Endothelial cell of umbilical vein (primary cell): ENCODE measurements around the gene OPCML. TPM values are rescaled to one million over a fixed set of nuclear protein-coding genes. Genes with fewer than 3 reads are reported as not detected.

Source experiments
- BruUV-seq: library from RNA; stranded (reverse); fragments of 400-500 nt; replicated peaks from 2 replicates; lab custom pipeline; 2021; lab: Mats Ljungman, UMichigan
- CTCF ChIA-PET: fragments of 300-600, 350-600 bp; sonication (Branson Sonifier 250); formaldehyde crosslinking; loops from one replicate; lab custom pipeline; 2021; ENCODE audit warnings: antibody characterized with exemption, inconsistent platforms; lab: Charles Lee
- POLR2A ChIA-PET: fragments of 300-600, 350-600 bp; sonication (Branson Sonifier 250); formaldehyde crosslinking; loops from one replicate; lab custom pipeline; 2021; ENCODE audit warnings: antibody characterized with exemption, inconsistent platforms; lab: Charles Lee
- DNase-seq: peaks from one replicate; pipeline ENCODE4 v3.0.0-alpha.2; 2011; ENCODE audit warnings: low read depth, low spot score
- FAIRE-seq: peaks from 2 replicates; lab custom pipeline; 2011; peaks lifted over from hg19 to GRCh38; lab: Jason Lieb, UNC
- H2AFZ ChIP-seq: 2 replicates; pipeline ENCODE4 v1.6.0; 2012; ENCODE audit warnings: low read depth, low read length, control low read depth, inconsistent platforms
- H3K27ac ChIP-seq: 2 replicates; pipeline ENCODE4 v1.5.1; 2011; ENCODE audit warnings: low read depth, mild to moderate bottlenecking, control low read depth, low read length, moderate library complexity; ENCODE audit not compliant: insufficient read depth
- H3K27me3 ChIP-seq, 2 experiments: 2 replicates each; pipeline versions ENCODE4 v1.6.0 to v1.6.1; 2011; ENCODE audit warnings: low read length in 2 of 2, mixed read lengths in 1 of 2; ENCODE audit not compliant: control insufficient read depth in 2 of 2, insufficient read depth in 2 of 2
- H3K36me3 ChIP-seq, 2 experiments: 2 replicates in 1 of 2; 3 replicates in 1 of 2; pipeline ENCODE4 v1.5.1; 2011; ENCODE audit warnings: low read length in 2 of 2, mild to moderate bottlenecking in 1 of 2, moderate library complexity in 1 of 2; ENCODE audit not compliant: control insufficient read depth in 2 of 2, insufficient read depth in 2 of 2; ENCODE audit errors: extremely low read depth in 1 of 2
- H3K4me1 ChIP-seq: 3 replicates; pipeline ENCODE4 v1.5.1; 2011; ENCODE audit warnings: mild to moderate bottlenecking, low read length; ENCODE audit not compliant: control insufficient read depth, insufficient read depth; ENCODE audit errors: extremely low read depth
- H3K4me2 ChIP-seq: 2 replicates; pipeline ENCODE4 v1.6.1; 2011; ENCODE audit warnings: low read length, control low read depth, mixed read lengths; ENCODE audit not compliant: insufficient read depth
- H3K4me3 ChIP-seq, 3 experiments: fragments of 200-600 bp in 1 of 3; sonication (generic), shearing (Covaris generic) in 1 of 3; replicated peaks in 1 of 3; 2 replicates each; pipeline ENCODE4 v1.5.1; 2011 to 2016; ENCODE audit warnings: control low read depth in 3 of 3, low read length in 3 of 3, mild to moderate bottlenecking in 2 of 3, inconsistent platforms in 1 of 3, low read depth in 1 of 3, moderate library complexity in 1 of 3; ENCODE audit not compliant: insufficient read depth in 1 of 3
- H3K79me2 ChIP-seq: 2 replicates; pipeline ENCODE4 v1.6.0; 2012; ENCODE audit warnings: low read length, inconsistent platforms; ENCODE audit not compliant: control insufficient read depth, insufficient read depth
- H3K9ac ChIP-seq: replicated peaks from 2 replicates; pipeline ENCODE3; 2011; ENCODE audit warnings: low read length, control low read depth; ENCODE audit not compliant: insufficient read depth; ENCODE audit errors: extremely low read depth
- H3K9me1 ChIP-seq: replicated peaks from 3 replicates; pipeline ENCODE4 v1.6.0; 2011; ENCODE audit warnings: mild to moderate bottlenecking, low read length; ENCODE audit not compliant: control insufficient read depth, insufficient read depth; ENCODE audit errors: extremely low read depth
- H3K9me3 ChIP-seq: replicated peaks from 2 replicates; pipeline ENCODE4 v1.5.1; 2012; ENCODE audit warnings: low read length, inconsistent platforms; ENCODE audit not compliant: control insufficient read depth, insufficient read depth
- H4K20me1 ChIP-seq: replicated peaks from 2 replicates; pipeline ENCODE3; 2011; ENCODE audit warnings: mild to moderate bottlenecking, low read length; ENCODE audit not compliant: control insufficient read depth, insufficient read depth; ENCODE audit errors: extremely low read depth
- EZH2 ChIP-seq: IDR thresholded peaks from 2 replicates; pipeline ENCODE4 v1.6.1; 2012; ENCODE audit warnings: borderline replicate concordance, low read depth, mild to moderate bottlenecking, moderate library complexity, low read length, inconsistent platforms; ENCODE audit not compliant: severe bottlenecking
- FOS ChIP-seq: IDR thresholded peaks from 2 replicates; pipeline ENCODE4 v1.6.1; 2011; ENCODE audit warnings: mild to moderate bottlenecking, low read length, moderate library complexity, borderline replicate concordance; ENCODE audit not compliant: insufficient read depth
- GATA2 ChIP-seq: IDR thresholded peaks from 2 replicates; pipeline ENCODE4 v1.7.0; 2011; ENCODE audit warnings: low read depth, mild to moderate bottlenecking, moderate library complexity, mixed read lengths, low read length; ENCODE audit not compliant: insufficient read length, insufficient read depth
- JUN ChIP-seq: IDR thresholded peaks from 2 replicates; pipeline ENCODE4 v1.6.1; 2011; ENCODE audit warnings: borderline replicate concordance, low read depth; ENCODE audit not compliant: insufficient read length, insufficient read depth
- MYC ChIP-seq: IDR thresholded peaks from one replicate; pipeline ENCODE4 v1.6.1; 2011; ENCODE audit warnings: mild to moderate bottlenecking, low read depth, low read length
- POLR2A ChIP-seq: IDR thresholded peaks from 2 replicates; pipeline ENCODE4 v1.6.1; 2012; ENCODE audit warnings: low read depth, mild to moderate bottlenecking, control low read depth, low read length
- POLR2AphosphoS5 ChIP-seq: IDR thresholded peaks from 2 replicates; pipeline ENCODE4 v1.6.1; 2012; ENCODE audit warnings: low read depth, mild to moderate bottlenecking, control low read depth, low read length, moderate library complexity; ENCODE audit not compliant: insufficient read depth
- dilution Hi-C: fragments of 300-500 bp; cut with MboI; formaldehyde crosslinking; loops from one replicate; pipeline ENCODE4 v1.15.0; 2019; ENCODE audit warnings: low sequenced_read_pairs; ENCODE audit not compliant: extremely low pct_ligation_motif_present
- intact Hi-C: fragments of 100-400 bp; cut with micrococcal nuclease; formaldehyde crosslinking; loops from one replicate; pipeline ENCODE4 v1.10.0; 2022
- polyA plus RNA-seq, 4 experiments: library from polyadenylated mRNA; depleted of rRNA in 3 of 4; stranded (reverse) in 3 of 4; unstranded in 1 of 4; fragments of >200 nt; gene quantifications; 2 replicates each; pipeline versions ENCODE4 v1.2.1 to v1.2.3, GENCODE V29; 2011 to 2012; ENCODE audit warnings: missing spikeins in 1 of 4
- total RNA-seq: library from RNA; stranded (reverse); gene quantifications from 2 replicates; pipeline ENCODE4 v1.2.3, GENCODE V29; 2021
- TF ChIP-seq, protein P1 (sequence below), 2 donors: IDR thresholded peaks; 1 replicate in 1 of 2; 2 replicates in 1 of 2; pipeline ENCODE4 v1.5.1; 2011; ENCODE audit warnings: low read length in 2 of 2, mild to moderate bottlenecking in 2 of 2, moderate library complexity in 2 of 2, control low read depth in 1 of 2, inconsistent platforms in 1 of 2, low read depth in 1 of 2; ENCODE audit not compliant: insufficient read depth in 1 of 2; ENCODE audit errors: extremely low read depth in 1 of 2
- TF ChIP-seq, protein P2 (sequence below): IDR thresholded peaks from 2 replicates; pipeline ENCODE4 v1.6.1; 2011; ENCODE audit not compliant: insufficient read depth, insufficient read length

The OPCML gene
- total and polyA plus RNA-seq, 2 donors (not counting 3 experiments of a cell fraction or from before 2014, with no cell fraction given), result not detected

DNA sequence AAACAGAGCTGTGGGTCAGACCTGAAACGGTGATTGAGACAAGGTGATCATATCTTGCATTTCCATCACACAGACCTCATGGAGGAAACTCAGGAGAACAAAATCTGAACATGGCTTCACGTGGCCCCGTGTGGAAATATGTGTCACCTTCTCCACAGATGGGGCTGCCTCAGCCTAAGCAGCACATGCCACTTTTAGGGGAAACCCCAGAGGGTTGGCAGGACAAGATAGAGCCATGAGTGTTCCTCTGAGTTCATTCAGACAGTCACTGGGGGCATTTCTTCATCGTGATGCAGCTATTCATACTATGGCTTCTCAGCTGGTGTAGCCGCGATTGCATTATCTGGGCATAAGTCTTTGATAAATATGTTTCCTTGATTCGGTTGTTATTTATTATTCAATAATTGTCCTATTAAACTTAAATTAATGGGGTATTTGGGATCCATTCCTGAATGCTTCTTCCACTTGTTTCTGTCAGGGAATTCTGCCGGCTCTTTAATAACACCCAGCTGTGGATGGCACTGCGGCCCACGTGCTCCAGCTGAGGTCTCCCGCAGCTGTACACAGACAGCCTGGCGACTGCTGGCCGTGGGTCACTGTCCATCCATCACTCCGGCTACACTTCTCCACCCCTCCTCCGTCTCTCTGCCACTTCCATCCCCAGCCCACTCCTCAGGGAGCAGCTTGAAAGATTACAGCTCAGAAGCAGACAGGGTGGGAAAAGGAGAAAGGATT, 485.1 kb downstream of the OPCML start:
- no TSS peak for BruUV-seq
- CTCF ChIA-PET, result no interaction called here
- intact Hi-C loops, result no loop called here

More for the DNA sequence above, 485.1 kb downstream of the OPCML start:
- Histone ChIP-seq H4K20me1 (no peaks in the 10 kb centered on the region), H3K9me1 (no peaks in the 10 kb centered on the region), H3K36me3 (no peaks in the 10 kb centered on the region), H3K9me3 (no peaks in the 10 kb centered on the region), H3K27me3 (no peaks in the 10 kb centered on the region), H3K4me2 (no peak overlapping the region), H3K4me1 (no peaks in the 10 kb centered on the region), H3K27ac (no peak overlapping the region), H3K9ac (no peak overlapping the region), H3K4me3 (no peak overlapping the region), H2AFZ (no peak overlapping the region), H3K79me2 (no peaks in the 10 kb centered on the region)
- no peak for TF ChIP-seq GATA2
- no peak for TF ChIP-seq EZH2
- TF ChIP-seq POLR2A, result no peak
- TF ChIP-seq FOS, result no peak
- TF ChIP-seq JUN, result no peak
- TF ChIP-seq, protein P1, sequence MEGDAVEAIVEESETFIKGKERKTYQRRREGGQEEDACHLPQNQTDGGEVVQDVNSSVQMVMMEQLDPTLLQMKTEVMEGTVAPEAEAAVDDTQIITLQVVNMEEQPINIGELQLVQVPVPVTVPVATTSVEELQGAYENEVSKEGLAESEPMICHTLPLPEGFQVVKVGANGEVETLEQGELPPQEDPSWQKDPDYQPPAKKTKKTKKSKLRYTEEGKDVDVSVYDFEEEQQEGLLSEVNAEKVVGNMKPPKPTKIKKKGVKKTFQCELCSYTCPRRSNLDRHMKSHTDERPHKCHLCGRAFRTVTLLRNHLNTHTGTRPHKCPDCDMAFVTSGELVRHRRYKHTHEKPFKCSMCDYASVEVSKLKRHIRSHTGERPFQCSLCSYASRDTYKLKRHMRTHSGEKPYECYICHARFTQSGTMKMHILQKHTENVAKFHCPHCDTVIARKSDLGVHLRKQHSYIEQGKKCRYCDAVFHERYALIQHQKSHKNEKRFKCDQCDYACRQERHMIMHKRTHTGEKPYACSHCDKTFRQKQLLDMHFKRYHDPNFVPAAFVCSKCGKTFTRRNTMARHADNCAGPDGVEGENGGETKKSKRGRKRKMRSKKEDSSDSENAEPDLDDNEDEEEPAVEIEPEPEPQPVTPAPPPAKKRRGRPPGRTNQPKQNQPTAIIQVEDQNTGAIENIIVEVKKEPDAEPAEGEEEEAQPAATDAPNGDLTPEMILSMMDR (IDR thresholded peaks at IDR 0.05; ENCODE audit: extremely low read depth in 1 of 2, insufficient read depth in 1 of 2, low read depth in 1 of 2, low read length in 2 of 2), result no peak
- no peak for TF ChIP-seq MYC
- TF ChIP-seq, protein P2, sequence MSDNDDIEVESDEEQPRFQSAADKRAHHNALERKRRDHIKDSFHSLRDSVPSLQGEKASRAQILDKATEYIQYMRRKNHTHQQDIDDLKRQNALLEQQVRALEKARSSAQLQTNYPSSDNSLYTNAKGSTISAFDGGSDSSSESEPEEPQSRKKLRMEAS, result no peak
- no peak for TF ChIP-seq POLR2AphosphoS5
- POLR2A ChIA-PET, result no interaction called here
- no peak for DNase-seq
- dilution Hi-C loops, result no loop called here
- no peak for FAIRE-seq
